Measurements from ENCODE around the gene TCHP. TPM values are rescaled to one million over a fixed set of nuclear protein-coding genes. Genes with fewer than 3 reads are reported as not detected.

The TCHP gene
- total and polyA plus RNA-seq, 2 experiments from 2014 or later: 3.1 to 6.2 TPM

DNA sequence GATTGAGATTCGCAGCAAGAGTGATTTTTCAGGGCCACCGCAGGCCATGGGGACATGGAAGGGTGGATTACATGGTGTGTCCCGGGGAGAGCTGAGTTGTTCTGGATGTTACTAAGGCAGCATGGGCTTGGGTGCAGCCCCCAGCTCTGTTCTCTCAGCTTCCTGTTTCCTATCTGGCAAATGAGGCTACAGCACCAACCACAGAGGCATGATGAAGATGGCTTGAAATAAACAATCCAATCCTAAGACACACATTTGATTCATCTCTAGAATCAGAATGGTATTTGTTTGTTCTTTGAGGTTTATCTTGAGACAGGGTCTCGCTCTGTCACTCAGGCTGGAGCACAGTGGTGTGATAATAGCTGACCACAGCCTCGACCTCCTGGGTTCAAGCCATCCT is 41.3 kb upstream of the TCHP start:
- H3K9me3 Mint-ChIP-seq: no peaks in the 10 kb centered on the region
- Histone ChIP-seq H3K4me2 (no peak overlapping the region), H3K9me2 (ENCODE audit: insufficient read depth) (no peaks in the 10 kb centered on the region), H3K36me3 (ENCODE audit: insufficient read depth) (peaks cover 3% of the 10 kb centered on the region; the same call in 1 of the 2 replicates), H3K27me3 (ENCODE audit: insufficient read depth) (no peaks in the 10 kb centered on the region), H3F3A (replicated peaks; ENCODE audit: low read depth) (no peaks in the 10 kb centered on the region), H3K4me3 (no peak overlapping the region), H3K79me2 (replicated peaks; ENCODE audit: insufficient read depth) (no peaks in the 10 kb centered on the region), H3K4me1 (ENCODE audit: insufficient read depth) (no peaks in the 10 kb centered on the region), H4K20me1 (replicated peaks; ENCODE audit: insufficient read depth) (peaks cover 11% of the 10 kb centered on the region; the same call in 1 of the 2 replicates), H3K27ac (ENCODE audit: low read depth) (no peak overlapping the region), H2AFZ (no peak overlapping the region)
- DNase-seq (ENCODE audit: low spot score): no peak
- H3K27me3 Mint-ChIP-seq (ENCODE audit: insufficient read depth, low read depth, poor library complexity): peaks cover 1% of the 10 kb centered on the region
- no peak overlapping the region for H3K4me3 Mint-ChIP-seq
- H3K4me1 Mint-ChIP-seq: peaks cover under 1% of the 10 kb centered on the region; the same call in 1 of the 3 replicates
- TF ChIP-seq CREB1 (CRISPR knock-in tag; IDR thresholded peaks at IDR 0.05; ENCODE audit: low read depth): no peak
- H3K36me3 Mint-ChIP-seq (ENCODE audit: low read depth): peaks cover 22% of the 10 kb centered on the region; the same call in 2 of the 3 replicates
- no peak for ATAC-seq
- no peak overlapping the region for H3K27ac Mint-ChIP-seq

DNA sequence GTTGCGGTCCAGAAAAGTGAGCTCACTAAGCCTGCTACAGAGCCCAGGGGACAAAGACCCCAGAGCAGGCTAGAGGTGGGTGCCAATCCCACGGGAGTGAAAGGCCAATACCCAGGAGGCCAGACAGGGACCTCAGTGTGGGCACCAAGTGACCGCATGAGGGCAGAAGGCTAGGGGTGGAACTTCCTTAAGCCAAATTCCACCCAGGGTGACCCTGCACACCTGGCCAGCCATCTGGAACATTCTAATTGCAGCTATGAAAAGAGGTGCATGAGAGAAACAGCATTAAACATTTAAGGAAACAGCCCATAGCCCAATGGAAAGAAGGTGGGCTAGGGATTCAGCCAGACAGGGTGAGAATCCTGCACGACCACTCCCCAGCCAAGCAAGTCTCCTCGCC is 39.1 kb upstream of the TCHP start:
- no peak overlapping the region for H3K4me3 ChIP-seq
- peaks cover 11% of the 10 kb centered on the region; the same call in 1 of the 2 replicates for H4K20me1 ChIP-seq (replicated peaks; ENCODE audit: insufficient read depth)
- H3K4me2 ChIP-seq: no peak overlapping the region
- Mint-ChIP-seq H3K27me3 (ENCODE audit: insufficient read depth, low read depth, poor library complexity) (peaks cover 4% of the 10 kb centered on the region), H3K4me3 (no peak overlapping the region), H3K36me3 (ENCODE audit: low read depth) (peaks cover 16% of the 10 kb centered on the region; the same call in 2 of the 3 replicates), H3K9me3 (no peaks in the 10 kb centered on the region), H3K27ac (no peak overlapping the region), H3K4me1 (peaks cover 11% of the 10 kb centered on the region)
- H3K36me3 ChIP-seq (ENCODE audit: insufficient read depth): peaks cover 3% of the 10 kb centered on the region; the same call in 1 of the 2 replicates
- no peaks in the 10 kb centered on the region for H3K9me2 ChIP-seq (ENCODE audit: insufficient read depth)
- no peak overlapping the region for H3K27ac ChIP-seq (ENCODE audit: low read depth)
- H2AFZ ChIP-seq: no peak overlapping the region
- peaks cover 6% of the 10 kb centered on the region; the same call in 1 of the 2 replicates for H3K79me2 ChIP-seq (replicated peaks; ENCODE audit: insufficient read depth)
- H3K27me3 ChIP-seq (ENCODE audit: insufficient read depth): no peaks in the 10 kb centered on the region
- ATAC-seq (no peak), DNase-seq (ENCODE audit: low spot score) (no peak)
- no peaks in the 10 kb centered on the region for H3F3A ChIP-seq (replicated peaks; ENCODE audit: low read depth)
- no peaks in the 10 kb centered on the region for H3K4me1 ChIP-seq (ENCODE audit: insufficient read depth)
- TF ChIP-seq, protein P1, sequence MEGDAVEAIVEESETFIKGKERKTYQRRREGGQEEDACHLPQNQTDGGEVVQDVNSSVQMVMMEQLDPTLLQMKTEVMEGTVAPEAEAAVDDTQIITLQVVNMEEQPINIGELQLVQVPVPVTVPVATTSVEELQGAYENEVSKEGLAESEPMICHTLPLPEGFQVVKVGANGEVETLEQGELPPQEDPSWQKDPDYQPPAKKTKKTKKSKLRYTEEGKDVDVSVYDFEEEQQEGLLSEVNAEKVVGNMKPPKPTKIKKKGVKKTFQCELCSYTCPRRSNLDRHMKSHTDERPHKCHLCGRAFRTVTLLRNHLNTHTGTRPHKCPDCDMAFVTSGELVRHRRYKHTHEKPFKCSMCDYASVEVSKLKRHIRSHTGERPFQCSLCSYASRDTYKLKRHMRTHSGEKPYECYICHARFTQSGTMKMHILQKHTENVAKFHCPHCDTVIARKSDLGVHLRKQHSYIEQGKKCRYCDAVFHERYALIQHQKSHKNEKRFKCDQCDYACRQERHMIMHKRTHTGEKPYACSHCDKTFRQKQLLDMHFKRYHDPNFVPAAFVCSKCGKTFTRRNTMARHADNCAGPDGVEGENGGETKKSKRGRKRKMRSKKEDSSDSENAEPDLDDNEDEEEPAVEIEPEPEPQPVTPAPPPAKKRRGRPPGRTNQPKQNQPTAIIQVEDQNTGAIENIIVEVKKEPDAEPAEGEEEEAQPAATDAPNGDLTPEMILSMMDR (conservative IDR thresholded peaks at IDR 0.05; ENCODE audit: low read depth in 2 of 2): no peak
- TF ChIP-seq, protein P2, sequence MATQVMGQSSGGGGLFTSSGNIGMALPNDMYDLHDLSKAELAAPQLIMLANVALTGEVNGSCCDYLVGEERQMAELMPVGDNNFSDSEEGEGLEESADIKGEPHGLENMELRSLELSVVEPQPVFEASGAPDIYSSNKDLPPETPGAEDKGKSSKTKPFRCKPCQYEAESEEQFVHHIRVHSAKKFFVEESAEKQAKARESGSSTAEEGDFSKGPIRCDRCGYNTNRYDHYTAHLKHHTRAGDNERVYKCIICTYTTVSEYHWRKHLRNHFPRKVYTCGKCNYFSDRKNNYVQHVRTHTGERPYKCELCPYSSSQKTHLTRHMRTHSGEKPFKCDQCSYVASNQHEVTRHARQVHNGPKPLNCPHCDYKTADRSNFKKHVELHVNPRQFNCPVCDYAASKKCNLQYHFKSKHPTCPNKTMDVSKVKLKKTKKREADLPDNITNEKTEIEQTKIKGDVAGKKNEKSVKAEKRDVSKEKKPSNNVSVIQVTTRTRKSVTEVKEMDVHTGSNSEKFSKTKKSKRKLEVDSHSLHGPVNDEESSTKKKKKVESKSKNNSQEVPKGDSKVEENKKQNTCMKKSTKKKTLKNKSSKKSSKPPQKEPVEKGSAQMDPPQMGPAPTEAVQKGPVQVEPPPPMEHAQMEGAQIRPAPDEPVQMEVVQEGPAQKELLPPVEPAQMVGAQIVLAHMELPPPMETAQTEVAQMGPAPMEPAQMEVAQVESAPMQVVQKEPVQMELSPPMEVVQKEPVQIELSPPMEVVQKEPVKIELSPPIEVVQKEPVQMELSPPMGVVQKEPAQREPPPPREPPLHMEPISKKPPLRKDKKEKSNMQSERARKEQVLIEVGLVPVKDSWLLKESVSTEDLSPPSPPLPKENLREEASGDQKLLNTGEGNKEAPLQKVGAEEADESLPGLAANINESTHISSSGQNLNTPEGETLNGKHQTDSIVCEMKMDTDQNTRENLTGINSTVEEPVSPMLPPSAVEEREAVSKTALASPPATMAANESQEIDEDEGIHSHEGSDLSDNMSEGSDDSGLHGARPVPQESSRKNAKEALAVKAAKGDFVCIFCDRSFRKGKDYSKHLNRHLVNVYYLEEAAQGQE (IDR thresholded peaks at IDR 0.05; ENCODE audit: unreplicated experiment): no peak
- TF ChIP-seq POLR2AphosphoS5 (IDR thresholded peaks at IDR 0.05; ENCODE audit: low read depth) (no peak), EZH2 (IDR thresholded peaks at IDR 0.05; ENCODE audit: low read depth, unreplicated experiment) (no peak), ZNF114 (CRISPR knock-in tag; IDR thresholded peaks at IDR 0.05) (no peak), JUNB (IDR thresholded peaks at IDR 0.05; ENCODE audit: unreplicated experiment) (no peak), NANOG (IDR thresholded peaks at IDR 0.05; ENCODE audit: borderline replicate concordance) (no peak), ZNF331 (CRISPR knock-in tag; IDR thresholded peaks at IDR 0.05; ENCODE audit: low read depth) (no peak), CREB1 (CRISPR knock-in tag; IDR thresholded peaks at IDR 0.05; ENCODE audit: low read depth) (no peak), EZH2phosphoT487 (IDR thresholded peaks at IDR 0.05; ENCODE audit: unreplicated experiment) (no peak)
- TF ChIP-seq, protein P3, sequence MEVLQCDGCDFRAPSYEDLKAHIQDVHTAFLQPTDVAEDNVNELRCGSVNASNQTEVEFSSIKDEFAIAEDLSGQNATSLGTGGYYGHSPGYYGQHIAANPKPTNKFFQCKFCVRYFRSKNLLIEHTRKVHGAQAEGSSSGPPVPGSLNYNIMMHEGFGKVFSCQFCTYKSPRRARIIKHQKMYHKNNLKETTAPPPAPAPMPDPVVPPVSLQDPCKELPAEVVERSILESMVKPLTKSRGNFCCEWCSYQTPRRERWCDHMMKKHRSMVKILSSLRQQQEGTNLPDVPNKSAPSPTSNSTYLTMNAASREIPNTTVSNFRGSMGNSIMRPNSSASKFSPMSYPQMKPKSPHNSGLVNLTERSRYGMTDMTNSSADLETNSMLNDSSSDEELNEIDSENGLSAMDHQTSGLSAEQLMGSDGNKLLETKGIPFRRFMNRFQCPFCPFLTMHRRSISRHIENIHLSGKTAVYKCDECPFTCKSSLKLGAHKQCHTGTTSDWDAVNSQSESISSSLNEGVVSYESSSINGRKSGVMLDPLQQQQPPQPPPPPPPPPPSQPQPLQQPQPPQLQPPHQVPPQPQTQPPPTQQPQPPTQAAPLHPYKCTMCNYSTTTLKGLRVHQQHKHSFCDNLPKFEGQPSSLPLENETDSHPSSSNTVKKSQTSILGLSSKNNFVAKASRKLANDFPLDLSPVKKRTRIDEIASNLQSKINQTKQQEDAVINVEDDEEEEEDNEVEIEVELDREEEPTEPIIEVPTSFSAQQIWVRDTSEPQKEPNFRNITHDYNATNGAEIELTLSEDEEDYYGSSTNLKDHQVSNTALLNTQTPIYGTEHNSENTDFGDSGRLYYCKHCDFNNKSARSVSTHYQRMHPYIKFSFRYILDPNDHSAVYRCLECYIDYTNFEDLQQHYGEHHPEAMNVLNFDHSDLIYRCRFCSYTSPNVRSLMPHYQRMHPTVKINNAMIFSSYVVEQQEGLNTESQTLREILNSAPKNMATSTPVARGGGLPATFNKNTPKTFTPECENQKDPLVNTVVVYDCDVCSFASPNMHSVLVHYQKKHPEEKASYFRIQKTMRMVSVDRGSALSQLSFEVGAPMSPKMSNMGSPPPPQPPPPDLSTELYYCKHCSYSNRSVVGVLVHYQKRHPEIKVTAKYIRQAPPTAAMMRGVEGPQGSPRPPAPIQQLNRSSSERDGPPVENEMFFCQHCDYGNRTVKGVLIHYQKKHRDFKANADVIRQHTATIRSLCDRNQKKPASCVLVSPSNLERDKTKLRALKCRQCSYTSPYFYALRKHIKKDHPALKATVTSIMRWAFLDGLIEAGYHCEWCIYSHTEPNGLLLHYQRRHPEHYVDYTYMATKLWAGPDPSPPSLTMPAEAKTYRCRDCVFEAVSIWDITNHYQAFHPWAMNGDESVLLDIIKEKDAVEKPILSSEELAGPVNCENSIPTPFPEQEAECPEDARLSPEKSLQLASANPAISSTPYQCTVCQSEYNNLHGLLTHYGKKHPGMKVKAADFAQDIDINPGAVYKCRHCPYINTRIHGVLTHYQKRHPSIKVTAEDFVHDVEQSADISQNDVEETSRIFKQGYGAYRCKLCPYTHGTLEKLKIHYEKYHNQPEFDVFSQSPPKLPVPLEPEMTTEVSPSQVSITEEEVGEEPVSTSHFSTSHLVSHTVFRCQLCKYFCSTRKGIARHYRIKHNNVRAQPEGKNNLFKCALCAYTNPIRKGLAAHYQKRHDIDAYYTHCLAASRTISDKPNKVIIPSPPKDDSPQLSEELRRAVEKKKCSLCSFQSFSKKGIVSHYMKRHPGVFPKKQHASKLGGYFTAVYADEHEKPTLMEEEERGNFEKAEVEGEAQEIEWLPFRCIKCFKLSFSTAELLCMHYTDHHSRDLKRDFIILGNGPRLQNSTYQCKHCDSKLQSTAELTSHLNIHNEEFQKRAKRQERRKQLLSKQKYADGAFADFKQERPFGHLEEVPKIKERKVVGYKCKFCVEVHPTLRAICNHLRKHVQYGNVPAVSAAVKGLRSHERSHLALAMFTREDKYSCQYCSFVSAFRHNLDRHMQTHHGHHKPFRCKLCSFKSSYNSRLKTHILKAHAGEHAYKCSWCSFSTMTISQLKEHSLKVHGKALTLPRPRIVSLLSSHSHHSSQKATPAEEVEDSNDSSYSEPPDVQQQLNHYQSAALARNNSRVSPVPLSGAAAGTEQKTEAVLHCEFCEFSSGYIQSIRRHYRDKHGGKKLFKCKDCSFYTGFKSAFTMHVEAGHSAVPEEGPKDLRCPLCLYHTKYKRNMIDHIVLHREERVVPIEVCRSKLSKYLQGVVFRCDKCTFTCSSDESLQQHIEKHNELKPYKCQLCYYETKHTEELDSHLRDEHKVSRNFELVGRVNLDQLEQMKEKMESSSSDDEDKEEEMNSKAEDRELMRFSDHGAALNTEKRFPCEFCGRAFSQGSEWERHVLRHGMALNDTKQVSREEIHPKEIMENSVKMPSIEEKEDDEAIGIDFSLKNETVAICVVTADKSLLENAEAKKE (CRISPR knock-in tag; IDR thresholded peaks at IDR 0.05): no peak
